ENCODE data around the gene TSPO2. TPM values are rescaled to one million over a fixed set of nuclear protein-coding genes. Genes with fewer than 3 reads are reported as not detected.

The TSPO2 gene
- total and polyA plus RNA-seq, 2 of the 13 experiments (the other 11 are each of a cell fraction or from before 2014, with no cell fraction given): 0.55 TPM; not detected in 1

- FAIRE-seq: no peak
- ChIA-PET CTCF (ENCODE audit: low intra/inter-chr PET ratio, low total read pairs) (interaction anchor here (3.3 kb wide), 1 partner anchor 34 kb away, joined by 19 read pairs; no protein-coding TSS in a partner anchor), POLR2A (interaction anchor here (1.8 kb wide), 1 partner anchor 40 kb away, joined by 5 read pairs; the partner anchor contains the start of genes NFYA and OARD1)
- no peak overlapping the region for H3K27ac ChIP-seq (ENCODE audit: extremely low read length, insufficient read depth, low read length)
- H3K27me3 ChIP-seq (ENCODE audit: control insufficient read depth in 1 of 2, insufficient read depth in 2 of 2, low read length in 2 of 2): no peaks in the 10 kb centered on the region
- intact Hi-C loops (cut with micrococcal nuclease; ENCODE audit: unreplicated experiment) (loop anchor here (1.0 kb wide), 1 partner anchor 34 kb away; no protein-coding TSS in a partner anchor), in situ Hi-C loops (cut with HindIII; ENCODE audit: extremely low pct_ligation_motif_present, low pct_unique_long_range_greater_than_20kb) (loop anchor here (5.0 to 25.0 kb wide), 2 partner anchors 34 to 696 kb away; no protein-coding TSS in a partner anchor)
- no peak overlapping the region for H2AFZ ChIP-seq (ENCODE audit: low read length)
- no peak for DNase-seq (ENCODE audit: low spot score)
- H3K4me2 ChIP-seq (ENCODE audit: low read depth, low read length): no peak overlapping the region
- no peaks in the 10 kb centered on the region for H3K79me2 ChIP-seq (ENCODE audit: insufficient read depth, low read length)
- peaks cover 0 to 1% of the 10 kb centered on the region in 2 experiments; a peak in 1 of 5 replicates for H3K36me3 ChIP-seq (replicated peaks in 1 of 2; ENCODE audit: control insufficient read depth in 1 of 2, insufficient read depth in 2 of 2, low read length in 2 of 2)
- ATAC-seq: no peak
- WGBS (ENCODE audit: low lambda C conversion rate): 97% methylated on average over 15 of the region's 15 CpGs
- no peaks in the 10 kb centered on the region for H3K9me3 ChIP-seq (ENCODE audit: low read length)
- TF ChIP-seq AGO2 (optimal IDR thresholded peaks at IDR 0.05; ENCODE audit: low read depth, low read length) (peak; percentile 41), ZBTB40 (IDR thresholded peaks at IDR 0.05) (no peak), ZBTB40 (CRISPR knock-in tag; IDR thresholded peaks at IDR 0.05) (no peak)
- peaks cover 40% of the 10 kb centered on the region for H3K4me1 ChIP-seq (ENCODE audit: insufficient read depth, low read length)
- no peak overlapping the region for H3K4me3 ChIP-seq (replicated peaks in 1 of 3; ENCODE audit: insufficient read depth in 1 of 3, low read depth in 2 of 3, low read length in 3 of 3)
- BruUV-seq (replicated peaks): no TSS peak
- no peaks in the 10 kb centered on the region for H4K20me1 ChIP-seq (ENCODE audit: insufficient read depth, low read length)
- H3K9ac ChIP-seq (ENCODE audit: insufficient read depth, low read depth, low read length): no peak overlapping the region
Measured at GRCh38 chr6:41032830-41033229, 9.4 kb upstream of the TSPO2 start.

Data from HepG2 (cell line).